ENCODE data around the gene KRTAP10-4. TPM values are rescaled to one million over a fixed set of nuclear protein-coding genes. Genes with fewer than 3 reads are reported as not detected.
"Not testable (repeated sequence)": the region's sequence is repeated elsewhere in the genome, so short reads cannot be mapped to it uniquely, and the experiment has no call there.

Gene KRTAP10-4
- not detected for polyA plus RNA-seq (ENCODE audit: insufficient read length)
- long read RNA-seq, donor 1: 0 reads
- long read RNA-seq, donor 2: 0 reads
- long read RNA-seq, donor 3: 0 reads
- long read RNA-seq, donor 4: 0 reads
- long read RNA-seq, donor 5: 0 reads
- long read RNA-seq, donor 6: 0 reads
- long read RNA-seq, donor 7: 0 reads
- long read RNA-seq, donor 8: 0 reads

- not testable (repeated sequence) for DNase-seq
Measured at GRCh38 chr21:44573630-44574456, at the start of gene KRTAP10-4. TSS of gene KRTAP10-4 (plus strand) at chr21:44573729. CDS start at chr21:44573759, 30 bp downstream.

GRCh38 chr21:44524414-44525371 is 48.8 kb upstream of the KRTAP10-4 start:
- no peak for DNase-seq

GRCh38 chr21:44525391-44526095 is 48.0 kb upstream of the KRTAP10-4 start:
- no peak for DNase-seq

GRCh38 chr21:44526096-44526997 is 47.2 kb upstream of the KRTAP10-4 start:
- no peak for DNase-seq

- no peak for DNase-seq
Measured at GRCh38 chr21:44527156-44527982, 46.2 kb upstream of the KRTAP10-4 start.

GRCh38 chr21:44527983-44528633 is 45.4 kb upstream of the KRTAP10-4 start:
- DNase-seq: no peak

GRCh38 chr21:44528634-44528995 is 44.9 kb upstream of the KRTAP10-4 start:
- no peak for DNase-seq

GRCh38 chr21:44529011-44529421 is 44.5 kb upstream of the KRTAP10-4 start:
- no peak for DNase-seq

- DNase-seq: no peak
Measured at GRCh38 chr21:44529503-44530125, 43.9 kb upstream of the KRTAP10-4 start.

- no peak for DNase-seq
Measured at GRCh38 chr21:44530221-44530902, 43.2 kb upstream of the KRTAP10-4 start.

- DNase-seq: no peak
Measured at GRCh38 chr21:44530903-44531605, 42.5 kb upstream of the KRTAP10-4 start.

- DNase-seq: no peak
Measured at GRCh38 chr21:44531606-44532564, 41.6 kb upstream of the KRTAP10-4 start.

- DNase-seq: no peak
Measured at GRCh38 chr21:44532712-44533111, 40.8 kb upstream of the KRTAP10-4 start.

GRCh38 chr21:44533121-44533890 is 40.2 kb upstream of the KRTAP10-4 start:
- no peak for DNase-seq

GRCh38 chr21:44533891-44534627 is 39.5 kb upstream of the KRTAP10-4 start:
- DNase-seq: no peak
